HepG2 (cell line): ENCODE results near the gene NYNRIN. TPM values are rescaled to one million over a fixed set of nuclear protein-coding genes. Genes with fewer than 3 reads are reported as not detected.

Experiments used
- ATAC-seq: fragments of 200-7000 bp; cut with Tn5 transposase; 3 replicates; pipeline ENCODE4 v1.9.1; 2020; ENCODE audit warnings: mild to moderate bottlenecking, moderate library complexity
- BruUV-seq: library from RNA; stranded (reverse); fragments of 400-500 nt; replicated peaks from 2 replicates; lab custom pipeline; 2021; lab: Mats Ljungman, UMichigan
- CTCF ChIA-PET: fragments of 300-600 bp; formaldehyde crosslinking; extraction: SDS; loops from one replicate; lab custom pipeline; 2021; ENCODE audit warnings: low total read pairs, inconsistent platforms, low intra/inter-chr PET ratio; lab: Yijun Ruan, JAX
- POLR2A ChIA-PET: fragments of 350-600 bp; sonication (Branson Sonifier 250); formaldehyde crosslinking; loops from one replicate; lab custom pipeline; 2020; ENCODE audit warnings: antibody characterized with exemption, inconsistent platforms; lab: Yijun Ruan, JAX
- DNase-seq: peaks from one replicate; pipeline ENCODE4 v3.0.0-alpha.2; 2015; ENCODE audit warnings: low spot score
- FAIRE-seq: peaks from 3 replicates; lab custom pipeline; 2011; peaks lifted over from hg19 to GRCh38; lab: Jason Lieb, UNC
- H2AFZ ChIP-seq: one replicate; pipeline ENCODE4 v1.6.1; 2011; ENCODE audit warnings: low read length, inconsistent platforms
- H3K27ac ChIP-seq: fragments of 300-600 bp; 3 replicates; pipeline ENCODE4 v1.8.0; 2011; ENCODE audit warnings: mixed run types, mild to moderate bottlenecking, mixed read lengths, low read length, inconsistent platforms; ENCODE audit not compliant: insufficient read depth; ENCODE audit errors: extremely low read length
- H3K27me3 ChIP-seq, 2 experiments: fragments of 200-600 bp in 1 of 2; 2 replicates in 1 of 2; 3 replicates in 1 of 2; pipeline versions ENCODE4 v1.6.0 to v1.8.0; 2011; ENCODE audit warnings: low read length in 2 of 2, mild to moderate bottlenecking in 2 of 2, moderate library complexity in 2 of 2, inconsistent platforms in 1 of 2; ENCODE audit not compliant: insufficient read depth in 2 of 2, control insufficient read depth in 1 of 2
- H3K36me3 ChIP-seq, 2 experiments: fragments of 200-600 bp in 1 of 2; replicated peaks in 1 of 2; 2 replicates in 1 of 2; 3 replicates in 1 of 2; pipeline versions ENCODE4 v1.5.1 to v1.8.0; 2011; ENCODE audit warnings: low read length in 2 of 2, inconsistent platforms in 1 of 2; ENCODE audit not compliant: insufficient read depth in 2 of 2, control insufficient read depth in 1 of 2
- H3K4me1 ChIP-seq: 2 replicates; pipeline ENCODE4 v1.5.1; 2012; ENCODE audit warnings: low read length, inconsistent platforms; ENCODE audit not compliant: insufficient read depth
- H3K4me2 ChIP-seq: 2 replicates; pipeline ENCODE4 v1.6.0; 2011; ENCODE audit warnings: low read depth, low read length, inconsistent platforms
- H3K4me3 ChIP-seq, 3 experiments: fragments of 200-600 bp in 1 of 3; sonication (generic), shearing (Covaris generic) in 1 of 3; replicated peaks in 1 of 3; 2 replicates each; pipeline ENCODE4 v1.5.1; 2011 to 2016; ENCODE audit warnings: low read length in 3 of 3, inconsistent platforms in 2 of 3, low read depth in 2 of 3, mild to moderate bottlenecking in 2 of 3, control low read depth in 1 of 3, mixed read lengths in 1 of 3; ENCODE audit not compliant: insufficient read depth in 1 of 3
- H3K79me2 ChIP-seq: one replicate; pipeline ENCODE4 v1.6.1; 2011; ENCODE audit warnings: low read length, inconsistent platforms; ENCODE audit not compliant: insufficient read depth
- H3K9ac ChIP-seq: 2 replicates; pipeline ENCODE4 v1.6.0; 2011; ENCODE audit warnings: mild to moderate bottlenecking, low read depth, low read length, inconsistent platforms; ENCODE audit not compliant: insufficient read depth
- H3K9me3 ChIP-seq: 2 replicates; pipeline ENCODE4 v1.5.1; 2012; ENCODE audit warnings: mild to moderate bottlenecking, low read length
- H4K20me1 ChIP-seq: 2 replicates; pipeline ENCODE4 v1.6.0; 2011; ENCODE audit warnings: inconsistent platforms, mild to moderate bottlenecking, low read length, moderate library complexity; ENCODE audit not compliant: insufficient read depth
- AKAP8 ChIP-seq: sonication (generic); formaldehyde crosslinking; IDR thresholded peaks from 2 replicates; pipeline ENCODE4 v1.5.1; 2020; ENCODE audit warnings: mild to moderate bottlenecking, missing genetic modification reagents
- DNMT1 ChIP-seq: sonication (generic); formaldehyde crosslinking; IDR thresholded peaks from 2 replicates; pipeline ENCODE4 v1.5.1; 2020; ENCODE audit warnings: mild to moderate bottlenecking, missing genetic modification reagents
- DRAP1 ChIP-seq: IDR thresholded peaks from 2 replicates; pipeline ENCODE4 v1.6.1; 2016; ENCODE audit warnings: missing genetic modification reagents, missing compliant biosample characterization
- HINFP ChIP-seq: sonication (generic); formaldehyde crosslinking; IDR thresholded peaks from 2 replicates; pipeline ENCODE4 v1.4.0; 2020; ENCODE audit warnings: low read depth, mild to moderate bottlenecking, missing genetic modification reagents
- KLF15 ChIP-seq: sonication (generic); formaldehyde crosslinking; IDR thresholded peaks from 2 replicates; pipeline ENCODE4 v1.8.1; 2023; ENCODE audit warnings: borderline replicate concordance, mild to moderate bottlenecking, inconsistent platforms, missing genetic modification reagents, mixed read lengths
- MLXIP ChIP-seq: sonication (generic); formaldehyde crosslinking; IDR thresholded peaks from 2 replicates; pipeline ENCODE4 v1.9.0; 2021; ENCODE audit warnings: missing genetic modification reagents, borderline replicate concordance
- POLR2G ChIP-seq: fragments of 200-400 bp; formaldehyde crosslinking; IDR thresholded peaks from 2 replicates; pipeline ENCODE4 v1.6.1; 2018; ENCODE audit warnings: mild to moderate bottlenecking, low read depth, low read length, moderate library complexity
- PRMT3 ChIP-seq: sonication (generic); formaldehyde crosslinking; IDR thresholded peaks from 2 replicates; pipeline ENCODE4 v1.8.1; 2022; ENCODE audit warnings: low read depth, mild to moderate bottlenecking, moderate library complexity, missing genetic modification reagents, borderline replicate concordance
- SIX1 ChIP-seq: sonication (generic); formaldehyde crosslinking; IDR thresholded peaks from 2 replicates; pipeline ENCODE4 v1.4.0; 2020; ENCODE audit warnings: missing genetic modification reagents, borderline replicate concordance
- TFAP4 ChIP-seq: sonication (generic); IDR thresholded peaks from 2 replicates; pipeline ENCODE4 v1.6.1; 2016; ENCODE audit warnings: low read depth, borderline replicate concordance
- THAP7 ChIP-seq: sonication (generic); formaldehyde crosslinking; IDR thresholded peaks from 2 replicates; pipeline ENCODE4 v1.8.1; 2023; ENCODE audit warnings: mild to moderate bottlenecking, missing genetic modification reagents
- ZNF749 ChIP-seq: sonication (generic); formaldehyde crosslinking; IDR thresholded peaks from 2 replicates; pipeline ENCODE4 v1.8.0; 2022; ENCODE audit warnings: mild to moderate bottlenecking, missing genetic modification reagents, moderate library complexity, borderline replicate concordance
- ZNF75D ChIP-seq: sonication (generic); formaldehyde crosslinking; IDR thresholded peaks from 2 replicates; pipeline ENCODE4 v1.8.1; 2023; ENCODE audit warnings: missing genetic modification reagents, mild to moderate bottlenecking, borderline replicate concordance
- WGBS: methylation state at CpG from one replicate; pipeline ENCODE4 v1.1.6; 2017; ENCODE audit warnings: low lambda C conversion rate; 5-methylcytosine and 5-hydroxymethylcytosine counted together
- in situ Hi-C: cut with HindIII; loops from 2 replicates; pipeline ENCODE4 v1.10.0; 2017; ENCODE audit warnings: low pct_unique_long_range_greater_than_20kb; ENCODE audit not compliant: extremely low pct_ligation_motif_present
- intact Hi-C: fragments of 100-400 bp; cut with micrococcal nuclease; formaldehyde crosslinking; loops from one replicate; pipeline ENCODE4 v1.10.0; 2022; ENCODE audit not compliant: unreplicated experiment
- polyA plus RNA-seq, 8 experiments: library from polyadenylated mRNA; depleted of rRNA in 3 of 8; stranded (reverse) in 7 of 8; unstranded in 1 of 8; fragments of >200 nt; fragmentation: Illumina TruSeq in 4 of 8; extraction: Trizol in 4 of 8; gene quantifications; 2 replicates each; pipeline versions ENCODE4 v1.2.1 to v1.2.3, GENCODE V29; 2011 to 2016; ENCODE audit warnings: low read depth in 4 of 8, missing spikeins in 1 of 8, mixed read lengths in 1 of 8; ENCODE audit not compliant: insufficient read depth in 1 of 8
- total RNA-seq, 5 experiments: library from RNA; depleted of rRNA; stranded (reverse); fragments of >200 nt; fragmentation: Illumina TruSeq; extraction: Trizol; gene quantifications; 2 replicates each; pipeline ENCODE4 v1.2.3, GENCODE V29; 2016; ENCODE audit warnings: low read depth in 1 of 5

NYNRIN gene
- total and polyA plus RNA-seq, 2 of the 13 experiments (the other 11 are each of a cell fraction or from before 2014, with no cell fraction given), result 0.63 to 1.1 TPM

GRCh38 chr14:24439257-24439656, 40.5 kb downstream of the NYNRIN start (continued):
- TF ChIP-seq AKAP8 (CRISPR knock-in tag) (peak; percentile 79; the same call in 1 of the 2 replicates), ZNF75D (CRISPR knock-in tag) (no peak), POLR2G (peak; percentile 53; the same call in 1 of the 2 replicates), KLF15 (CRISPR knock-in tag) (no peak), ZNF749 (peak; percentile 45; the same call in 1 of the 2 replicates)

GRCh38 chr14:24439830-24440605, 41.2 kb downstream of the NYNRIN start:
- H3K27me3 ChIP-seq, result peaks cover 0 to 5% of the 10 kb centered on the region in 2 experiments; a peak in 1 of 5 replicates
- 89% methylated on average over 15 of the region's 15 CpGs for WGBS
- intact Hi-C loops, result loop anchor here (10.0 kb wide), 2 partner anchors 855 to 1855 kb away; partner anchors contain the start of gene DAD1
- H3K4me2 ChIP-seq, result no peak overlapping the region
- H2AFZ ChIP-seq, result no peak overlapping the region
- H3K36me3 ChIP-seq, result peaks cover 38 to 56% of the 10 kb centered on the region in 2 experiments
- FAIRE-seq (no peak), DNase-seq (no peak), ATAC-seq (no peak)
- POLR2A ChIA-PET, result interaction anchor here (0.9 to 5.6 kb wide), 6 partner anchors 11 to 197 kb away, joined by 3 to 242 read pairs (median 17); partner anchors contain the start of genes CBLN3, CIDEB, KHNYN and TINF2
- no peak overlapping the region for H3K9ac ChIP-seq
- H3K9me3 ChIP-seq, result no peaks in the 10 kb centered on the region
- no peak overlapping the region for H3K4me3 ChIP-seq
- CTCF ChIA-PET, result interaction anchor here (11.8 kb wide), 1 partner anchor 108 kb away, joined by 235 read pairs; the partner anchor contains the start of gene ADCY4
- peaks cover 23% of the 10 kb centered on the region for H3K4me1 ChIP-seq
- no peaks in the 10 kb centered on the region; the same call in 1 of the 2 replicates for H4K20me1 ChIP-seq
- in situ Hi-C loops, result loop anchor here (10.0 kb wide), 1 partner anchor 195 kb away; the partner anchor contains the start of gene TINF2
- peaks cover 22% of the 10 kb centered on the region for H3K79me2 ChIP-seq
- BruUV-seq, result no TSS peak
- no peak overlapping the region for H3K27ac ChIP-seq
- TF ChIP-seq MLXIP (CRISPR knock-in tag) (no peak), HINFP (no peak), DRAP1 (CRISPR knock-in tag) (no peak), DNMT1 (CRISPR knock-in tag) (0 out of 2 replicates have a peak, but pooled peaks have one; percentile 32), THAP7 (CRISPR knock-in tag) (no peak; the same call in 1 of the 2 replicates), PRMT3 (CRISPR knock-in tag) (no peak), SIX1 (CRISPR knock-in tag) (no peak), TFAP4 (no peak)
